ENCODE measurements around the gene NTPCR. TPM values are rescaled to one million over a fixed set of nuclear protein-coding genes. Genes with fewer than 3 reads are reported as not detected.

NTPCR gene
- total RNA-seq, 1 experiment from 2014 or later: 45.3 TPM

GRCh38 chr1:232991238-232991637, 40.8 kb downstream of the NTPCR start:
- no TSS peak for BruUV-seq (replicated peaks)
- no peak overlapping the region for H3K4me3 ChIP-seq
- H4K20me1 ChIP-seq (ENCODE audit: insufficient read depth): no peaks in the 10 kb centered on the region
- no peaks in the 10 kb centered on the region for H3F3A ChIP-seq (ENCODE audit: insufficient read depth, low read depth)
- 0 out of 2 replicates have a peak, but pooled peaks cover 5% of the 10 kb centered on the region for H3K36me3 ChIP-seq (ENCODE audit: low read depth)
- H3K4me1 ChIP-seq (replicated peaks; ENCODE audit: insufficient read depth): 0 out of 2 replicates have a peak, but pooled peaks cover 7% of the 10 kb centered on the region
- DNase-seq: no peak
- no peaks in the 10 kb centered on the region for H3K9me2 ChIP-seq (ENCODE audit: insufficient read depth)
- no peak overlapping the region for H2AFZ ChIP-seq
- POLR2A ChIA-PET (ENCODE audit: unreplicated experiment): no interaction called here
- H3K4me2 ChIP-seq: no peak overlapping the region
- H3K27ac ChIP-seq: no peak overlapping the region
- H3K9me3 ChIP-seq (ENCODE audit: insufficient read depth, low read depth): no peaks in the 10 kb centered on the region
- CTCF ChIA-PET: no interaction called here
- TF ChIP-seq, protein P1, sequence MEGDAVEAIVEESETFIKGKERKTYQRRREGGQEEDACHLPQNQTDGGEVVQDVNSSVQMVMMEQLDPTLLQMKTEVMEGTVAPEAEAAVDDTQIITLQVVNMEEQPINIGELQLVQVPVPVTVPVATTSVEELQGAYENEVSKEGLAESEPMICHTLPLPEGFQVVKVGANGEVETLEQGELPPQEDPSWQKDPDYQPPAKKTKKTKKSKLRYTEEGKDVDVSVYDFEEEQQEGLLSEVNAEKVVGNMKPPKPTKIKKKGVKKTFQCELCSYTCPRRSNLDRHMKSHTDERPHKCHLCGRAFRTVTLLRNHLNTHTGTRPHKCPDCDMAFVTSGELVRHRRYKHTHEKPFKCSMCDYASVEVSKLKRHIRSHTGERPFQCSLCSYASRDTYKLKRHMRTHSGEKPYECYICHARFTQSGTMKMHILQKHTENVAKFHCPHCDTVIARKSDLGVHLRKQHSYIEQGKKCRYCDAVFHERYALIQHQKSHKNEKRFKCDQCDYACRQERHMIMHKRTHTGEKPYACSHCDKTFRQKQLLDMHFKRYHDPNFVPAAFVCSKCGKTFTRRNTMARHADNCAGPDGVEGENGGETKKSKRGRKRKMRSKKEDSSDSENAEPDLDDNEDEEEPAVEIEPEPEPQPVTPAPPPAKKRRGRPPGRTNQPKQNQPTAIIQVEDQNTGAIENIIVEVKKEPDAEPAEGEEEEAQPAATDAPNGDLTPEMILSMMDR (conservative IDR thresholded peaks at IDR 0.05): no peak
- TF ChIP-seq EZH2 (IDR thresholded peaks at IDR 0.05; ENCODE audit: low read depth): no peak
- intact Hi-C loops (cut with micrococcal nuclease; ENCODE audit: unreplicated experiment): no loop called here
- no peaks in the 10 kb centered on the region for H3K27me3 ChIP-seq (ENCODE audit: insufficient read depth, low read depth)
- H3K79me2 ChIP-seq (ENCODE audit: low read depth): no peaks in the 10 kb centered on the region

GRCh38 chr1:232992227-232992626, 41.8 kb downstream of the NTPCR start:
- Histone ChIP-seq H4K20me1 (ENCODE audit: insufficient read depth) (no peaks in the 10 kb centered on the region), H2AFZ (no peak overlapping the region), H3F3A (ENCODE audit: insufficient read depth, low read depth) (no peaks in the 10 kb centered on the region), H3K4me1 (replicated peaks; ENCODE audit: insufficient read depth) (0 out of 2 replicates have a peak, but pooled peaks cover 7% of the 10 kb centered on the region), H3K79me2 (ENCODE audit: low read depth) (no peaks in the 10 kb centered on the region), H3K4me3 (no peak overlapping the region), H3K27me3 (ENCODE audit: insufficient read depth, low read depth) (no peaks in the 10 kb centered on the region), H3K4me2 (no peak overlapping the region), H3K9me2 (ENCODE audit: insufficient read depth) (no peaks in the 10 kb centered on the region), H3K27ac (no peak overlapping the region), H3K36me3 (ENCODE audit: low read depth) (0 out of 2 replicates have a peak, but pooled peaks cover 5% of the 10 kb centered on the region), H3K9me3 (ENCODE audit: insufficient read depth, low read depth) (no peaks in the 10 kb centered on the region)
- no peak for DNase-seq
- POLR2A ChIA-PET (ENCODE audit: unreplicated experiment): no interaction called here
- CTCF ChIA-PET: no interaction called here
- TF ChIP-seq, protein P1 (conservative IDR thresholded peaks at IDR 0.05): no peak
- TF ChIP-seq EZH2 (IDR thresholded peaks at IDR 0.05; ENCODE audit: low read depth): no peak
- BruUV-seq (replicated peaks): no TSS peak
- intact Hi-C loops (cut with micrococcal nuclease; ENCODE audit: unreplicated experiment): no loop called here

DNA sequence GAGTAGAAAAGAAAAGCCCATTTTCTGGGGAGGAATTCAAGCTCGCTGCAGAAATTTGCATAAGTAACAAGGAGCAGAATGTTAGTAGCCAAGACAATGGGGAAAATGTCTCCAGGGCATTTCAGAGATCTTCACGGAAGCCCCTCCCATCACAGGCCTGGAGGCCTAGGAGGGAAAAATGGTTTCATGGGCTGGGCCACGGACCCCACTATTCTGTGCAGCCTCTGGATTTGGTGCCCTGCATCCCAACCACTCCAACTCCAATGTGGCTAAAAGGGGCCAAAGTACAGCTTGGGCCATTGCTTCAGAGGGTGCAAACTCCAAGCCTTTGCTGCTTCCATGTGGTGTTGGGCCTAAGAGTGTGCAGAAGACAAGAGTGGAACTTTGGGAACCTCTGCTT, 43.1 kb downstream of the NTPCR start:
- no peaks in the 10 kb centered on the region for H3F3A ChIP-seq (ENCODE audit: insufficient read depth, low read depth)
- 0 out of 2 replicates have a peak, but pooled peaks cover 5% of the 10 kb centered on the region for H3K36me3 ChIP-seq (ENCODE audit: low read depth)
- H3K79me2 ChIP-seq (ENCODE audit: low read depth): no peaks in the 10 kb centered on the region
- H2AFZ ChIP-seq: no peak overlapping the region
- no peak overlapping the region for H3K4me3 ChIP-seq
- CTCF ChIA-PET: no interaction called here
- TF ChIP-seq, protein P1 (conservative IDR thresholded peaks at IDR 0.05): no peak
- no peak for TF ChIP-seq EZH2 (IDR thresholded peaks at IDR 0.05; ENCODE audit: low read depth)
- BruUV-seq (replicated peaks): no TSS peak
- no peak overlapping the region for H3K4me2 ChIP-seq
- no peak for DNase-seq
- POLR2A ChIA-PET (ENCODE audit: unreplicated experiment): no interaction called here
- no peaks in the 10 kb centered on the region for H3K9me2 ChIP-seq (ENCODE audit: insufficient read depth)
- no peak overlapping the region for H3K27ac ChIP-seq
- 0 out of 2 replicates have a peak, but pooled peaks cover 3% of the 10 kb centered on the region for H3K4me1 ChIP-seq (replicated peaks; ENCODE audit: insufficient read depth)
- H3K27me3 ChIP-seq (ENCODE audit: insufficient read depth, low read depth): no peaks in the 10 kb centered on the region
- no peaks in the 10 kb centered on the region for H4K20me1 ChIP-seq (ENCODE audit: insufficient read depth)
- H3K9me3 ChIP-seq (ENCODE audit: insufficient read depth, low read depth): no peaks in the 10 kb centered on the region
- intact Hi-C loops (cut with micrococcal nuclease; ENCODE audit: unreplicated experiment): no loop called here

All from PC-9 (cell line).